Omental fat pad (tissue), 4 donors: ENCODE data around the gene ETV1. TPM values are rescaled to one million over a fixed set of nuclear protein-coding genes. Genes with fewer than 3 reads are reported as not detected.

Source experiments
- ATAC-seq: fragments of 150-250 bp; one replicate; pipeline ENCODE4 v1.9.1; 2016; ENCODE audit warnings: mild to moderate bottlenecking, moderate library complexity; ENCODE audit not compliant: low FRiP score
- DNase-seq: peaks from one replicate; pipeline ENCODE4 v3.0.0-alpha.2; 2019; ENCODE audit warnings: low spot score
- CTCF ChIP-seq, 3 donors: fragments of 450-650 bp; IDR thresholded peaks; one replicate each; pipeline ENCODE4 v1.5.1; 2016 to 2017; ENCODE audit warnings: antibody characterized with exemption in 3 of 3, mild to moderate bottlenecking in 3 of 3, moderate library complexity in 2 of 3
- total RNA-seq, 4 donors: library from RNA; depleted of rRNA; stranded (reverse); fragments of >200 nt; gene quantifications; one replicate each; pipeline ENCODE4 v1.1.0, GENCODE V29; 2016

Gene ETV1
- total RNA-seq, 4 donors from 2014 or later = 1.3 to 8.8 (median 4.6) TPM

DNA sequence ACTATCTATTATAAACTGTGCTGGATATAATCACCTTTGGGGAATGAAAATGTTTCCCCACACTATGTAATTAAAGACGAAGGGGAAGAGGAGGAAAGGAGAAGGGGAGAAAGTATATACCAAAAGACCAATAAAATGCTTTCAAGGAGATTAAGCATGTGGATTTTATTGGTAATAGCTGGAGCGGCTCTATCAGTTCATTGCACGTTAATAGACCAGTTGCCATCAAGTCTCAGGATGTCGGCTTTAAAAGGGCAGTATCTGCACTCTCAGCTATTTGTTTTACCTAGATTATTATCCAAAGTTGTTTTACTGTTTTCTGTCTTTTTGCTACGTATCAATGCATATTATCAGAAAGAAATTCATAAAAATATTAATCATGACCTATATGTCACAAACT lies 9.0 kb downstream of the ETV1 start:
- no peak for ATAC-seq
- TF ChIP-seq CTCF (IDR thresholded peaks at IDR 0.05) = no peak
- DNase-seq = no peak

GRCh38 chr7:13979671-13980435 lies 9.6 kb downstream of the ETV1 start:
- no peak for DNase-seq
- no peak for ATAC-seq
- no peak for TF ChIP-seq CTCF (IDR thresholded peaks at IDR 0.05)

DNA sequence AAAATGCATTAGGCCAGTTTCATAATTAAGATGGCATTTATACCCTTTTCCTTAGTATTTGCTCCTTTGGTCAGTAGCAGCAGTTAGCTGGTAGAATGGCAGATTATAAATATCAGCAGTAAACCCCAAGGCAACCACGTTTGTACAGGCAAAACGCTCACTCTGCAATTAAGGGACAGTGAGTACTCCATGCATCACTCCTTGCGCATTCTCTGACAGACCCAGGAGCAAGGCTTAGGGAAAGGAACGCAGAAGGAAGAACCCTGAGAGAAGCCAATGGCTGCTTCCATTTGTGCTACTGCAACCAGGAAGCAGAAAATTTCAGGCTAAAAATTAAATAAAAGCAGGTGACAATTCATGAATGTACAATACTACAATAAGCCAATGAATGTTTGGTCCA lies 12.9 kb downstream of the ETV1 start:
- no peak for TF ChIP-seq CTCF (IDR thresholded peaks at IDR 0.05)
- DNase-seq = no peak
- no peak for ATAC-seq

DNA sequence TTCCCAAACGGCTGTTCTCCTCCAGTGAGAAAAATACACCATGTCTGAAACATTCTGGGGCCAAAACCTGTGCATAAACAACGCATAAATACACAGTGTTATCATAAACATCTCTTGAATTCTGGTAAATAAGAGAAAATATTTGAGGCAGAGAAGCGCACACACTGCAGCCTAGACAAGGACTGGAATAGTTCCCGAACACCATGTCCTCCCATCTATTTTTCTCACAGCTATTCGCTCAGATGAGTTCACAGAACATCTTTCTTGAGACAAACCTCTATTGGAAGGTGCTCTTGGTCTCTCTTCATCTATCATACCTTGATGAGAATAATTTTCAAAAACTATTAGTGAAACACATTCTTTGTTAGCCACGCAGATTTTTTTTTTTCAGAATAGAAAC lies 24.4 kb downstream of the ETV1 start:
- DNase-seq = no peak
- TF ChIP-seq CTCF (IDR thresholded peaks at IDR 0.05) = no peak
- no peak for ATAC-seq

GRCh38 chr7:13963925-13964324 lies 25.5 kb downstream of the ETV1 start:
- no peak for DNase-seq
- no peak for ATAC-seq
- no peak for TF ChIP-seq CTCF (IDR thresholded peaks at IDR 0.05)

- no peak for TF ChIP-seq CTCF (IDR thresholded peaks at IDR 0.05)
- no peak for ATAC-seq
- DNase-seq = no peak
Observed at GRCh38 chr7:13955494-13955893, 34.0 kb downstream of the ETV1 start.

DNA sequence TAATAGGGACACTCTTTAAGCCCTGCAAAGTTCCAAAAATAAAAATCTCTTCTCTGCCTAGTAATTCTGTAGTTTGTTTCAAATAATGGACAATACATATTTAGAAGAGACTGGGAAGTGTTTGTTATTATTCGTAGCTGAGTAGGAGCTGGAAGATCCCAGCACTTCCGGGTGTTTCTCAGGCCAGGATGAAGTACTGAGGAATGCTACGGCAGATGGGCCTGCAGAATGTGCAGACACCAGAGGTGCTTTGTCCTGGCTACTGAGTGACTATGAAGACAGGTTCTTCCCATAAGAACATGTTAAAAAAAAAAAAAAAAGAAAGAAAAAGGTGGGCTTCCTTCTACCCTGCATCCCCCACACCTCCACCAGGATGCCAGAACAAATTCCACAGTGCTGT lies 36.1 kb downstream of the ETV1 start:
- TF ChIP-seq CTCF (IDR thresholded peaks at IDR 0.05) = no peak
- no peak for DNase-seq
- no peak for ATAC-seq
